Measurements from ENCODE around the gene LRRC4C.

LRRC4C gene

GRCh38 chr11:41414771-41415440 is 44.5 kb downstream of the LRRC4C start:
- no peak for TF ChIP-seq EP300 (IDR thresholded peaks at IDR 0.05; ENCODE audit: borderline replicate concordance)
- TF ChIP-seq, protein P1, sequence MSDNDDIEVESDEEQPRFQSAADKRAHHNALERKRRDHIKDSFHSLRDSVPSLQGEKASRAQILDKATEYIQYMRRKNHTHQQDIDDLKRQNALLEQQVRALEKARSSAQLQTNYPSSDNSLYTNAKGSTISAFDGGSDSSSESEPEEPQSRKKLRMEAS (IDR thresholded peaks at IDR 0.05) = no peak
- no peak for TF ChIP-seq ZBTB7A (IDR thresholded peaks at IDR 0.05; ENCODE audit: low read depth)
- TF ChIP-seq, protein P2, sequence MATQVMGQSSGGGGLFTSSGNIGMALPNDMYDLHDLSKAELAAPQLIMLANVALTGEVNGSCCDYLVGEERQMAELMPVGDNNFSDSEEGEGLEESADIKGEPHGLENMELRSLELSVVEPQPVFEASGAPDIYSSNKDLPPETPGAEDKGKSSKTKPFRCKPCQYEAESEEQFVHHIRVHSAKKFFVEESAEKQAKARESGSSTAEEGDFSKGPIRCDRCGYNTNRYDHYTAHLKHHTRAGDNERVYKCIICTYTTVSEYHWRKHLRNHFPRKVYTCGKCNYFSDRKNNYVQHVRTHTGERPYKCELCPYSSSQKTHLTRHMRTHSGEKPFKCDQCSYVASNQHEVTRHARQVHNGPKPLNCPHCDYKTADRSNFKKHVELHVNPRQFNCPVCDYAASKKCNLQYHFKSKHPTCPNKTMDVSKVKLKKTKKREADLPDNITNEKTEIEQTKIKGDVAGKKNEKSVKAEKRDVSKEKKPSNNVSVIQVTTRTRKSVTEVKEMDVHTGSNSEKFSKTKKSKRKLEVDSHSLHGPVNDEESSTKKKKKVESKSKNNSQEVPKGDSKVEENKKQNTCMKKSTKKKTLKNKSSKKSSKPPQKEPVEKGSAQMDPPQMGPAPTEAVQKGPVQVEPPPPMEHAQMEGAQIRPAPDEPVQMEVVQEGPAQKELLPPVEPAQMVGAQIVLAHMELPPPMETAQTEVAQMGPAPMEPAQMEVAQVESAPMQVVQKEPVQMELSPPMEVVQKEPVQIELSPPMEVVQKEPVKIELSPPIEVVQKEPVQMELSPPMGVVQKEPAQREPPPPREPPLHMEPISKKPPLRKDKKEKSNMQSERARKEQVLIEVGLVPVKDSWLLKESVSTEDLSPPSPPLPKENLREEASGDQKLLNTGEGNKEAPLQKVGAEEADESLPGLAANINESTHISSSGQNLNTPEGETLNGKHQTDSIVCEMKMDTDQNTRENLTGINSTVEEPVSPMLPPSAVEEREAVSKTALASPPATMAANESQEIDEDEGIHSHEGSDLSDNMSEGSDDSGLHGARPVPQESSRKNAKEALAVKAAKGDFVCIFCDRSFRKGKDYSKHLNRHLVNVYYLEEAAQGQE (IDR thresholded peaks at IDR 0.05; ENCODE audit: low read depth) = no peak
- no peak for TF ChIP-seq TEAD4 (IDR thresholded peaks at IDR 0.05)
- no peak for TF ChIP-seq CREB1 (IDR thresholded peaks at IDR 0.05; ENCODE audit: low read depth)
- TF ChIP-seq TAF1 (IDR thresholded peaks at IDR 0.05; ENCODE audit: low read depth) = no peak
- TF ChIP-seq USF1 (IDR thresholded peaks at IDR 0.05) = no peak
- no peak for TF ChIP-seq NFIC (IDR thresholded peaks at IDR 0.05)
- TF ChIP-seq EGR1 (IDR thresholded peaks at IDR 0.05) = no peak
- TF ChIP-seq FOXM1 (IDR thresholded peaks at IDR 0.05; ENCODE audit: borderline replicate concordance, low read depth) = no peak
- no peak for TF ChIP-seq YY1 (IDR thresholded peaks at IDR 0.05; ENCODE audit: low read depth)
- no peak for TF ChIP-seq RAD21 (IDR thresholded peaks at IDR 0.05; ENCODE audit: low read depth)
- no peak for TF ChIP-seq TCF12 (IDR thresholded peaks at IDR 0.05; ENCODE audit: low read depth)
- no peak for TF ChIP-seq CEBPB (IDR thresholded peaks at IDR 0.05)

DNA sequence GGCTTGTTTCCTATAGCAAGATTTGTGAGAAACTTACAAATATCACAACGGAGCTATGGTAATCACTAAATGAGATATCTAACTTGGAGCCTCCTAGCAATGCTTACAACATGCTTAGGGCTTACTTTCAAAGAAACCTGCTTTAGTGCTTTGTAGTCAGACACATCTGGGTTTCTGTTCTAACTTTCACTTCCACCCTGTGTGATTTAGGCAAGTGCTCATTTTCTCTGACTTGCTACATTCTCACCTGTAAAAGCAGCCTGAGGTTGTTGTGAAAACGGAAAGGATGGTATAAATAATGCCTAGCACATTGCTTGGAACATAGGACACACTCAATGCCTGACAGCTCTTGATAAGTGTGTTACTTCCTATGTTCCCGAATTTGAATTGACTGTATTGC is 45.6 kb downstream of the LRRC4C start:
- no peak for TF ChIP-seq RAD21 (IDR thresholded peaks at IDR 0.05; ENCODE audit: low read depth)
- TF ChIP-seq USF1 (IDR thresholded peaks at IDR 0.05) = no peak
- TF ChIP-seq NFIC (IDR thresholded peaks at IDR 0.05) = no peak
- TF ChIP-seq TCF12 (IDR thresholded peaks at IDR 0.05; ENCODE audit: low read depth) = no peak
- TF ChIP-seq, protein P2 (IDR thresholded peaks at IDR 0.05; ENCODE audit: low read depth) = no peak
- no peak for TF ChIP-seq FOXM1 (IDR thresholded peaks at IDR 0.05; ENCODE audit: borderline replicate concordance, low read depth)
- no peak for TF ChIP-seq CEBPB (IDR thresholded peaks at IDR 0.05)
- no peak for TF ChIP-seq EGR1 (IDR thresholded peaks at IDR 0.05)
- TF ChIP-seq TEAD4 (IDR thresholded peaks at IDR 0.05) = no peak
- TF ChIP-seq CREB1 (IDR thresholded peaks at IDR 0.05; ENCODE audit: low read depth) = no peak
- TF ChIP-seq ZBTB7A (IDR thresholded peaks at IDR 0.05; ENCODE audit: low read depth) = no peak
- TF ChIP-seq, protein P1 (IDR thresholded peaks at IDR 0.05) = no peak
- TF ChIP-seq TAF1 (IDR thresholded peaks at IDR 0.05; ENCODE audit: low read depth) = no peak

DNA sequence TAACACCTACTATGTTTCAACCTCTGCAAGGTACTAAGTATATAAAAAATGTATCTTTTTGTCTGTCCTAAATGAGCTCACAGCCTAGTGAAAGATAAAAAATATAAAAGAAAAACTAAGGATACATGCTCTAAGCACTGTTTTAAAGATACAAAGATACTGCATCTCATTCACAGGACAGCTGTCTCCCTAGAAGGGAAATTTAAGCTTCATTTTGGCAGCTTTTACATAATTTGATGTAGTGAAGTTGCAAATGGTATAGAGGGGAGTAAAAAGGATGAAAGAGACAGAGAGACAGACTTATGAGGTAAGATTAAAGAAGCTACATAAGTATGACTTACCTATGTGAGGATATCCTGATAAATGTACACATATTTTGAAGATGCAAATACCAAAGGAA is 53.6 kb downstream of the LRRC4C start:
- no peak for TF ChIP-seq FOXM1 (IDR thresholded peaks at IDR 0.05; ENCODE audit: borderline replicate concordance, low read depth)
- TF ChIP-seq USF1 (IDR thresholded peaks at IDR 0.05) = no peak
- TF ChIP-seq TCF12 (IDR thresholded peaks at IDR 0.05; ENCODE audit: low read depth) = no peak
- TF ChIP-seq NFIC (IDR thresholded peaks at IDR 0.05) = no peak

DNA sequence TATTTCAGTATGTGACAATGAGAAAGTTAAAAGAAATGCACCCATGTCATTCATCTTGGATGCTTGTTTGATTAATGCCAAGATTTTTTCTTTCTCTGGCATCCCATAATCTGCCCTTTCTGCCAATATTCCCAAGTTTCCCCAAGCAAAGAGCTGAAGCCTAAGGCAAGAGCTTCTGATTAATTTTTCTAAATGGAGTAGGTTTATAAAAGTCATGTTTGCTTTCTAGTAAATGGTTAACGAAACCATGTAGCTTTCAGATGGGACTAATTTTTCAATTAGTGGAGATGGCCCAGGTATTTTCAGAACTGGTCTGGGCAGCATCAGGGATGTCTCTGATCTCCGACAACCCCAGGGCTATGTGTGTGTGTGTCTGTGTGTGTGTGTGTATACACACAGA is 55.3 kb downstream of the LRRC4C start:
- TF ChIP-seq, protein P1 (IDR thresholded peaks at IDR 0.05) = no peak
- TF ChIP-seq CEBPB (IDR thresholded peaks at IDR 0.05) (no peak), FOXM1 (IDR thresholded peaks at IDR 0.05; ENCODE audit: borderline replicate concordance, low read depth) (no peak), YY1 (IDR thresholded peaks at IDR 0.05; ENCODE audit: low read depth) (no peak), CREB1 (IDR thresholded peaks at IDR 0.05; ENCODE audit: low read depth) (no peak), ZBTB7A (IDR thresholded peaks at IDR 0.05; ENCODE audit: low read depth) (no peak), TEAD4 (IDR thresholded peaks at IDR 0.05) (no peak), TCF12 (IDR thresholded peaks at IDR 0.05; ENCODE audit: low read depth) (no peak), EP300 (IDR thresholded peaks at IDR 0.05; ENCODE audit: borderline replicate concordance) (no peak), USF1 (IDR thresholded peaks at IDR 0.05) (no peak), NFIC (IDR thresholded peaks at IDR 0.05) (no peak), RAD21 (IDR thresholded peaks at IDR 0.05; ENCODE audit: low read depth) (no peak), EGR1 (IDR thresholded peaks at IDR 0.05) (no peak), TAF1 (IDR thresholded peaks at IDR 0.05; ENCODE audit: low read depth) (no peak)
- TF ChIP-seq, protein P2 (IDR thresholded peaks at IDR 0.05; ENCODE audit: low read depth) = no peak
